Natural killer cell (primary cell): ENCODE results near the gene PNCK. TPM values are rescaled to one million over a fixed set of nuclear protein-coding genes. Genes with fewer than 3 reads are reported as not detected.
A peak's percentile ranks its signal among the peaks of the same experiment; 100 is the strongest.
"Not testable (repeated sequence)": the region's sequence is repeated elsewhere in the genome, so short reads cannot be mapped to it uniquely, and the experiment has no call there.

Experiments
- ATAC-seq, 3 donors: fragments of 150-1000 bp in 2 of 3; fragments of 200-7000 bp in 1 of 3; cut with Tn5 transposase; 1 replicate in 1 of 3; 2 replicates in 2 of 3; pipeline ENCODE4 v1.10.0; 2021; ENCODE audit warnings: mild to moderate bottlenecking in 2 of 3, moderate library complexity in 2 of 3
- DNase-seq, 2 donors: peaks; one replicate each; pipeline versions ENCODE4 v3.0.0 to v3.0.0-alpha.2; 2013 to 2021; ENCODE audit warnings: mixed read lengths in 1 of 2
- H3K27ac ChIP-seq: one replicate; pipeline ENCODE4 v1.5.1; 2013; ENCODE audit warnings: mild to moderate bottlenecking, low read length
- H3K27me3 ChIP-seq: one replicate; pipeline ENCODE4 v1.6.1; 2013; ENCODE audit warnings: low read length; ENCODE audit not compliant: control insufficient read depth, insufficient read depth
- H3K36me3 ChIP-seq: one replicate; pipeline ENCODE4 v1.6.1; 2013; ENCODE audit warnings: low read length; ENCODE audit not compliant: control insufficient read depth, insufficient read depth
- H3K4me1 ChIP-seq: one replicate; pipeline ENCODE4 v1.6.1; 2013; ENCODE audit warnings: low read length; ENCODE audit not compliant: control insufficient read depth, insufficient read depth
- H3K4me3 ChIP-seq: one replicate; pipeline ENCODE4 v1.5.1; 2013; ENCODE audit warnings: low read length
- H3K9me3 ChIP-seq: one replicate; pipeline ENCODE4 v1.6.1; 2013; ENCODE audit warnings: low read length; ENCODE audit not compliant: control insufficient read depth, insufficient read depth
- H3K27ac Mint-ChIP-seq, 2 donors: one replicate each; pipeline ENCODE4 v1.8.0; 2022; ENCODE audit warnings: mild to moderate bottlenecking in 2 of 2, mixed read lengths in 2 of 2, moderate library complexity in 1 of 2
- H3K27me3 Mint-ChIP-seq, 2 donors: one replicate each; pipeline ENCODE4 v1.8.0; 2022; ENCODE audit warnings: low read depth in 2 of 2, mixed read lengths in 2 of 2
- H3K36me3 Mint-ChIP-seq: one replicate; pipeline ENCODE4 v1.8.0; 2022; ENCODE audit warnings: mixed read lengths
- H3K4me1 Mint-ChIP-seq, 2 donors: one replicate each; pipeline ENCODE4 v1.8.0; 2022; ENCODE audit warnings: mixed read lengths in 2 of 2
- H3K4me3 Mint-ChIP-seq: one replicate; pipeline ENCODE4 v1.8.0; 2022; ENCODE audit warnings: mild to moderate bottlenecking, moderate library complexity, mixed read lengths
- H3K9me3 Mint-ChIP-seq, 2 donors: one replicate each; pipeline ENCODE4 v1.8.0; 2022; ENCODE audit warnings: mixed read lengths in 2 of 2
- CTCF ChIP-seq: fragments of 200-600 bp; IDR thresholded peaks from one replicate; pipeline ENCODE4 v1.8.0; 2022; ENCODE audit warnings: antibody characterized with exemption
- WGBS: methylation state at CpG from one replicate; pipeline ENCODE4 v1.1.7; 2013; ENCODE audit warnings: missing lambda C conversion rate; ENCODE audit not compliant: insufficient coverage; 5-methylcytosine and 5-hydroxymethylcytosine counted together
- intact Hi-C: fragments of 100-400 bp; cut with micrococcal nuclease; formaldehyde crosslinking; loops from one replicate; pipeline ENCODE4 v1.14.2; 2022
- total RNA-seq, 4 donors: library from RNA; stranded (reverse); fragments of 120-200 nt in 1 of 4; gene quantifications; one replicate each; pipeline versions ENCODE4 v1.2.3 to v1.2.4, GENCODE V29; 2013 to 2022

The PNCK gene
- total RNA-seq, 3 donors from 2014 or later (not counting 1 experiment from before 2014, with no cell fraction given) = 0.66 to 1.1 (median 0.97) TPM

GRCh38 chrX:153706799-153707198 is 33.2 kb upstream of the PNCK start:
- ATAC-seq (no peak), DNase-seq (no peak)
- no peaks in the 10 kb centered on the region for H3K4me1 ChIP-seq
- Mint-ChIP-seq H3K9me3 (no peaks in the 10 kb centered on the region), H3K4me1 (peaks cover 0 to 7% of the 10 kb centered on the region in 2 donors), H3K36me3 (no peaks in the 10 kb centered on the region), H3K27me3 (no peaks in the 10 kb centered on the region), H3K4me3 (no peak overlapping the region), H3K27ac (peak overlapping the region in 1 of 2 donors; percentile 63)
- peaks cover 35% of the 10 kb centered on the region for H3K36me3 ChIP-seq
- WGBS = 95% methylated on average over 9 of the region's 9 CpGs
- no peaks in the 10 kb centered on the region for H3K9me3 ChIP-seq
- no peaks in the 10 kb centered on the region for H3K27me3 ChIP-seq
- no peak overlapping the region for H3K27ac ChIP-seq
- intact Hi-C loops = no loop called here
- no peak overlapping the region for H3K4me3 ChIP-seq
- no peak for TF ChIP-seq CTCF

GRCh38 chrX:153705403-153706060 is 31.9 kb upstream of the PNCK start:
- H3K27me3 ChIP-seq, H3K4me3 ChIP-seq, H3K27ac ChIP-seq, H3K36me3 Mint-ChIP-seq, DNase-seq, H3K4me3 Mint-ChIP-seq, intact Hi-C loops, ATAC-seq, H3K27me3 Mint-ChIP-seq, H3K9me3 ChIP-seq, H3K9me3 Mint-ChIP-seq, H3K27ac Mint-ChIP-seq, H3K4me1 ChIP-seq, H3K4me1 Mint-ChIP-seq: not testable (repeated sequence)
- WGBS = 97% methylated on average over 18 of the region's 18 CpGs
- peaks cover 42% of the 10 kb centered on the region for H3K36me3 ChIP-seq

GRCh38 chrX:153704631-153705402 is 31.2 kb upstream of the PNCK start:
- H3K27ac Mint-ChIP-seq, H3K27me3 Mint-ChIP-seq, H3K27me3 ChIP-seq, H3K4me3 ChIP-seq, H3K9me3 Mint-ChIP-seq, ATAC-seq, intact Hi-C loops, H3K4me3 Mint-ChIP-seq, H3K36me3 Mint-ChIP-seq, H3K9me3 ChIP-seq, H3K4me1 Mint-ChIP-seq, DNase-seq, H3K27ac ChIP-seq, H3K4me1 ChIP-seq: not testable (repeated sequence)
- 96% methylated on average over 9 of the region's 12 CpGs for WGBS
- peaks cover 38% of the 10 kb centered on the region for H3K36me3 ChIP-seq

GRCh38 chrX:153704021-153704526 is 30.5 kb upstream of the PNCK start:
- Mint-ChIP-seq H3K27me3 (no peaks in the 10 kb centered on the region), H3K4me3 (no peak overlapping the region)
- TF ChIP-seq CTCF = no peak

More at GRCh38 chrX:153704021-153704526, 30.5 kb upstream of the PNCK start:
- ATAC-seq (no peak), DNase-seq (no peak)
- Histone ChIP-seq H3K9me3 (no peaks in the 10 kb centered on the region), H3K4me1 (no peaks in the 10 kb centered on the region), H3K4me3 (no peak overlapping the region), H3K27ac (no peak overlapping the region), H3K27me3 (no peaks in the 10 kb centered on the region), H3K36me3 (peaks cover 35% of the 10 kb centered on the region)
- Mint-ChIP-seq H3K9me3 (no peaks in the 10 kb centered on the region), H3K4me1 (peaks cover 0 to 6% of the 10 kb centered on the region in 2 donors), H3K36me3 (no peaks in the 10 kb centered on the region), H3K27ac (no peak overlapping the region)
- 95% methylated on average over 15 of the region's 18 CpGs for WGBS
- intact Hi-C loops = no loop called here
